Lung (tissue), 12 donors: ENCODE results near the gene C2CD2. TPM values are rescaled to one million over a fixed set of nuclear protein-coding genes. Genes with fewer than 3 reads are reported as not detected.

Experiments used
- ATAC-seq: fragments of 200-7000 bp; cut with Tn5 transposase; one replicate; pipeline ENCODE4 v1.9.1; 2020; ENCODE audit warnings: moderate number of reproducible peaks; ENCODE audit not compliant: insufficient read depth, low FRiP score
- DNase-seq, 3 donors: peaks; one replicate each; pipeline ENCODE4 v3.0.0-alpha.2; 2013 to 2017
- H3K27ac ChIP-seq, 2 donors: one replicate each; pipeline ENCODE4 v1.5.1; 2013; ENCODE audit warnings: mild to moderate bottlenecking in 2 of 2, moderate library complexity in 2 of 2, control low read depth in 1 of 2, inconsistent platforms in 1 of 2, low read depth in 1 of 2, low read length in 1 of 2
- H3K27me3 ChIP-seq, 3 donors: one replicate each; pipeline ENCODE4 v1.5.1; 2013; ENCODE audit warnings: low read length in 2 of 3; ENCODE audit not compliant: control insufficient read depth in 3 of 3, insufficient read depth in 3 of 3
- H3K36me3 ChIP-seq, 4 donors: one replicate each; pipeline ENCODE4 v1.5.1; 2013; ENCODE audit warnings: low read length in 4 of 4, mild to moderate bottlenecking in 1 of 4, moderate library complexity in 1 of 4; ENCODE audit not compliant: control insufficient read depth in 4 of 4, insufficient read depth in 4 of 4
- H3K4me1 ChIP-seq, 5 donors: one replicate each; pipeline ENCODE4 v1.5.1; 2013; ENCODE audit warnings: low read length in 5 of 5, mild to moderate bottlenecking in 2 of 5, moderate library complexity in 1 of 5; ENCODE audit not compliant: control insufficient read depth in 5 of 5, insufficient read depth in 5 of 5
- H3K4me3 ChIP-seq: one replicate; pipeline ENCODE4 v1.5.1; 2013; ENCODE audit warnings: mild to moderate bottlenecking, control low read depth, moderate library complexity
- H3K9ac ChIP-seq, 2 donors: one replicate each; pipeline ENCODE4 v1.5.1; 2013; ENCODE audit warnings: low read length in 2 of 2, control low read depth in 1 of 2; ENCODE audit not compliant: insufficient read depth in 1 of 2
- H3K9me3 ChIP-seq, 4 donors: one replicate each; pipeline ENCODE4 v1.5.1; 2013; ENCODE audit warnings: low read length in 3 of 4, mild to moderate bottlenecking in 1 of 4, moderate library complexity in 1 of 4; ENCODE audit not compliant: control insufficient read depth in 4 of 4, insufficient read depth in 3 of 4
- CTCF ChIP-seq: IDR thresholded peaks from 2 replicates; pipeline ENCODE4 v1.5.1; 2012; ENCODE audit warnings: mild to moderate bottlenecking; ENCODE audit errors: control extremely low read depth, extremely low read depth
- WGBS, 2 donors: extraction: QIAGEN DNeasy Blood & Tissue Kit; methylation state at CpG; one replicate each; pipeline ENCODE4 v1.1.7; 2013; 5-methylcytosine and 5-hydroxymethylcytosine counted together
- polyA plus RNA-seq, 2 donors: library from polyadenylated mRNA; stranded (reverse); fragments of 200-250 nt; gene quantifications; one replicate each; pipeline ENCODE4 v1.2.1, GENCODE V29; 2013
- total RNA-seq, 2 donors: library from RNA; depleted of rRNA in 1 of 2; stranded (reverse); fragments of >200 nt in 1 of 2; gene quantifications; one replicate each; pipeline ENCODE4 v1.2.1, GENCODE V29; 2014 to 2021
- donor health status: control.
- donor health status: control.
- donor health status: Bipolar disorder and iron deficiency.
- donor health status: healthy.
- donor health status: DM: yes; HTN: yes; CAD: no.

Gene C2CD2
- total and polyA plus RNA-seq, 4 donors, result 7.0 to 19.5 (median 12.2) TPM

- H3K9ac ChIP-seq, result no peak overlapping the region
- no peak for TF ChIP-seq CTCF
- no peaks in the 10 kb centered on the region for H3K27me3 ChIP-seq
- H3K4me3 ChIP-seq, result no peak overlapping the region
- no peak overlapping the region for H3K27ac ChIP-seq
- H3K9me3 ChIP-seq, result no peaks in the 10 kb centered on the region
- no peak for ATAC-seq
- 86 to 91% methylated on average over 8 of the region's 8 CpGs for WGBS, 2 donors
- no peaks in the 10 kb centered on the region for H3K36me3 ChIP-seq
- no peak for DNase-seq
- H3K4me1 ChIP-seq, result peaks cover 0 to 2% (median 0%) of the 10 kb centered on the region in 5 donors
These were observed 10.4 kb upstream of the C2CD2 start for GRCh38 chr21:41964171-41964570.

- H3K36me3 ChIP-seq, result no peaks in the 10 kb centered on the region
- DNase-seq (no peak), ATAC-seq (no peak)
- peaks cover 0 to 11% (median 0%) of the 10 kb centered on the region in 5 donors for H3K4me1 ChIP-seq
- no peak for TF ChIP-seq CTCF
- no peaks in the 10 kb centered on the region for H3K27me3 ChIP-seq
- no peak overlapping the region for H3K4me3 ChIP-seq
- no peaks in the 10 kb centered on the region for H3K9me3 ChIP-seq
- H3K9ac ChIP-seq, result no peak overlapping the region
- 86 to 92% methylated on average over 11 of the region's 11 CpGs for WGBS, 2 donors
- H3K27ac ChIP-seq, result no peak overlapping the region
These were observed 8.7 kb upstream of the C2CD2 start for GRCh38 chr21:41962425-41962966.

- TF ChIP-seq CTCF, result no peak
- H3K4me3 ChIP-seq, result no peak overlapping the region
- no peak for ATAC-seq
- no peaks in the 10 kb centered on the region for H3K9me3 ChIP-seq
- DNase-seq, result no peak
- H3K9ac ChIP-seq, result no peak overlapping the region
- no peak overlapping the region for H3K27ac ChIP-seq
- no peaks in the 10 kb centered on the region for H3K27me3 ChIP-seq
- no peaks in the 10 kb centered on the region for H3K36me3 ChIP-seq
- WGBS, 2 donors, result 50 to 60% methylated on average over 8 of the region's 8 CpGs
- H3K4me1 ChIP-seq, result peaks cover 0 to 18% (median 2%) of the 10 kb centered on the region in 5 donors
These were observed 7.9 kb upstream of the C2CD2 start for GRCh38 chr21:41961753-41962152.

- Histone ChIP-seq H3K9me3 (no peaks in the 10 kb centered on the region), H3K27ac (no peak overlapping the region), H3K9ac (no peak overlapping the region), H3K27me3 (no peaks in the 10 kb centered on the region), H3K4me1 (peaks cover 0 to 19% (median 2%) of the 10 kb centered on the region in 5 donors), H3K4me3 (no peak overlapping the region), H3K36me3 (no peaks in the 10 kb centered on the region)
- WGBS, 2 donors, result 63 to 73% methylated on average over 14 of the region's 14 CpGs
- DNase-seq, result no peak
- no peak for ATAC-seq
- no peak for TF ChIP-seq CTCF
These were observed 7.5 kb upstream of the C2CD2 start for GRCh38 chr21:41961282-41961701.
